ENCODE measurements around the gene RAPGEF1. TPM values are rescaled to one million over a fixed set of nuclear protein-coding genes. Genes with fewer than 3 reads are reported as not detected.
A peak's percentile ranks its signal among the peaks of the same experiment; 100 is the strongest.

RAPGEF1 gene
- total RNA-seq, 1 donor from 2014 or later: 146 TPM

- Histone ChIP-seq H3K36me3 (peaks cover 75% of the 10 kb centered on the region), H3K4me3 (no peak overlapping the region), H3K4me1 (peaks cover 31% of the 10 kb centered on the region), H3K27ac (peak overlapping the region; percentile 79), H3K27me3 (ENCODE audit: low read depth) (no peaks in the 10 kb centered on the region), H3K9me3 (no peaks in the 10 kb centered on the region)
- intact Hi-C loops (cut with DNase I): no loop called here
- DNase-seq (peak; percentile 88), ATAC-seq (peak; percentile 89 to 93)
- TF ChIP-seq CTCF (IDR thresholded peaks at IDR 0.05): no peak
Observed at GRCh38 chr9:131627648-131628458, 112.0 kb downstream of the RAPGEF1 start.

GRCh38 chr9:131627326-131627647 is 112.6 kb downstream of the RAPGEF1 start:
- DNase-seq: no peak
- TF ChIP-seq CTCF (IDR thresholded peaks at IDR 0.05): no peak
- no peak for ATAC-seq
- H3K4me3 ChIP-seq: no peak overlapping the region
- H3K36me3 ChIP-seq: peaks cover 77% of the 10 kb centered on the region
- peaks cover 31% of the 10 kb centered on the region for H3K4me1 ChIP-seq
- no peaks in the 10 kb centered on the region for H3K27me3 ChIP-seq (ENCODE audit: low read depth)
- no peaks in the 10 kb centered on the region for H3K9me3 ChIP-seq
- peak overlapping the region; percentile 79 for H3K27ac ChIP-seq
- intact Hi-C loops (cut with DNase I): no loop called here

GRCh38 chr9:131625790-131626670 is 113.8 kb downstream of the RAPGEF1 start:
- ATAC-seq (no peak), DNase-seq (no peak)
- H3K4me1 ChIP-seq: peaks cover 31% of the 10 kb centered on the region
- H3K27ac ChIP-seq: no peak overlapping the region
- H3K4me3 ChIP-seq: no peak overlapping the region
- no peak for TF ChIP-seq CTCF (IDR thresholded peaks at IDR 0.05)
- no peaks in the 10 kb centered on the region for H3K27me3 ChIP-seq (ENCODE audit: low read depth)
- intact Hi-C loops (cut with DNase I): no loop called here
- peaks cover 89% of the 10 kb centered on the region for H3K36me3 ChIP-seq
- no peaks in the 10 kb centered on the region for H3K9me3 ChIP-seq

GRCh38 chr9:131625508-131625787 is 114.4 kb downstream of the RAPGEF1 start:
- ATAC-seq: no peak
- H3K27me3 ChIP-seq (ENCODE audit: low read depth): no peaks in the 10 kb centered on the region
- no peak overlapping the region for H3K27ac ChIP-seq
- peaks cover 95% of the 10 kb centered on the region for H3K36me3 ChIP-seq
- no peak overlapping the region for H3K4me3 ChIP-seq
- H3K4me1 ChIP-seq: peaks cover 31% of the 10 kb centered on the region
- TF ChIP-seq CTCF (IDR thresholded peaks at IDR 0.05): no peak
- intact Hi-C loops (cut with DNase I): no loop called here
- H3K9me3 ChIP-seq: no peaks in the 10 kb centered on the region
- DNase-seq: no peak

GRCh38 chr9:131624636-131625507 is 115.0 kb downstream of the RAPGEF1 start:
- no peak overlapping the region for H3K4me3 ChIP-seq
- peaks cover 31% of the 10 kb centered on the region for H3K4me1 ChIP-seq
- no peaks in the 10 kb centered on the region for H3K9me3 ChIP-seq
- TF ChIP-seq CTCF (IDR thresholded peaks at IDR 0.05): no peak
- H3K27me3 ChIP-seq (ENCODE audit: low read depth): no peaks in the 10 kb centered on the region
- intact Hi-C loops (cut with DNase I): no loop called here
- DNase-seq (no peak), ATAC-seq (no peak)
- H3K27ac ChIP-seq: no peak overlapping the region
- H3K36me3 ChIP-seq: peaks cover 97% of the 10 kb centered on the region
